Measurements from ENCODE around the gene DENND1C. TPM values are rescaled to one million over a fixed set of nuclear protein-coding genes. Genes with fewer than 3 reads are reported as not detected.

Gene DENND1C, protein sequence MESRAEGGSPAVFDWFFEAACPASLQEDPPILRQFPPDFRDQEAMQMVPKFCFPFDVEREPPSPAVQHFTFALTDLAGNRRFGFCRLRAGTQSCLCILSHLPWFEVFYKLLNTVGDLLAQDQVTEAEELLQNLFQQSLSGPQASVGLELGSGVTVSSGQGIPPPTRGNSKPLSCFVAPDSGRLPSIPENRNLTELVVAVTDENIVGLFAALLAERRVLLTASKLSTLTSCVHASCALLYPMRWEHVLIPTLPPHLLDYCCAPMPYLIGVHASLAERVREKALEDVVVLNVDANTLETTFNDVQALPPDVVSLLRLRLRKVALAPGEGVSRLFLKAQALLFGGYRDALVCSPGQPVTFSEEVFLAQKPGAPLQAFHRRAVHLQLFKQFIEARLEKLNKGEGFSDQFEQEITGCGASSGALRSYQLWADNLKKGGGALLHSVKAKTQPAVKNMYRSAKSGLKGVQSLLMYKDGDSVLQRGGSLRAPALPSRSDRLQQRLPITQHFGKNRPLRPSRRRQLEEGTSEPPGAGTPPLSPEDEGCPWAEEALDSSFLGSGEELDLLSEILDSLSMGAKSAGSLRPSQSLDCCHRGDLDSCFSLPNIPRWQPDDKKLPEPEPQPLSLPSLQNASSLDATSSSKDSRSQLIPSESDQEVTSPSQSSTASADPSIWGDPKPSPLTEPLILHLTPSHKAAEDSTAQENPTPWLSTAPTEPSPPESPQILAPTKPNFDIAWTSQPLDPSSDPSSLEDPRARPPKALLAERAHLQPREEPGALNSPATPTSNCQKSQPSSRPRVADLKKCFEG
- 23.9 TPM for total RNA-seq

DNA sequence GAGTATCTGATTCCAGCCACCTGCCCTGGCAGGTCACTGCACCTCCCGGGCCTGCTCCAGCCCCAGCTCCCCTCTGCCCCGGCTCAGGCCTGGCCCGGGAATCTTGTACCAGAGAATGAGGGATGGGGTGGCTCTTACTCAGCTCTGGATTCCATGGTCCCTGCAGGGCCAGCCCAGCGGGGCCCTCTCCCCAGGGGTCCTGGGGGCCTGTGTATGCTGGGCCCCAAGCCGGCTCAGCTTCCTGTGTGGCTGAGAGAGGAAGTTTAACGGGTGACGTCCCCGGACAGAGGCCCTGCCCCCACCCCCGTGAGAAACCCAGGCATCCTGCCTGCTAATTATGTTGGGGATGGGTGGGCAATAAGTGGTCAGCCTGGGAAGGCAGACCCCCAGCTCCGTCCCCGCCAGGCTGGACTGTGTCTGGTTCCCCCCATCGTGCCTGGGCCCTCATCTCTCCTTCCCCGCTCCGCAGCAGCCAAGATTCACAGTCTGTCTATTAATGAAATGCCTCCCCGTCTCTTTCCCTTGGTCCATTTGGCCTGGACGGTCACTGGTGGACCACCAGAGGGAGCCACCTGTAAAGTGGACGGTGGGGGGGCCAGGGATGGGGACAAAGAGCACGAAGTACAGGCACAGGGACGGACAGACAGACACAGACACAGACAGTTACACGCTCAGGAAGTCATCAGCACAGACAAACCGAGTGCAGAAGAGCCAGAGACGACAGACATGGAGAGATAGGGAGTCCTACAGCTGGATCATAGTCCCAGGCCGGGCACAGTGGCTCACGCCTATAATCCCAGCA, at the start of gene DENND1C:
Gene DENND1C, minus strand, starts transcription at position 247 of the 802 bp plus-strand sequence. Its CDS starts 92 bp downstream, at position 155.
- Histone ChIP-seq H3K27me3 (ENCODE audit: insufficient read depth, low read length) (no peaks in the 10 kb centered on the region), H3K9me3 (ENCODE audit: low read depth, low read length) (no peaks in the 10 kb centered on the region), H3K4me3 (ENCODE audit: low read length) (peak within 1 kb of the TSS; percentile 72), H3K4me1 (ENCODE audit: insufficient read depth, low read length) (peaks cover 31% of the 10 kb centered on the region)

- Histone ChIP-seq H3K4me3 (ENCODE audit: low read length) (peak within 1 kb of the TSS; percentile 28), H3K27me3 (ENCODE audit: insufficient read depth, low read length) (peaks cover 22% of the 10 kb centered on the region), H3K9me3 (ENCODE audit: low read depth, low read length) (no peaks in the 10 kb centered on the region), H3K4me1 (ENCODE audit: insufficient read depth, low read length) (peaks cover 48% of the 10 kb centered on the region)
Observed at GRCh38 chr19:6530386-6531162, 49.0 kb upstream of the DENND1C start, which contains the start of gene TNFSF9. TSS of gene TNFSF9 (plus strand) at chr19:6531026. CDS start at chr19:6531037, 11 bp downstream.

DNA sequence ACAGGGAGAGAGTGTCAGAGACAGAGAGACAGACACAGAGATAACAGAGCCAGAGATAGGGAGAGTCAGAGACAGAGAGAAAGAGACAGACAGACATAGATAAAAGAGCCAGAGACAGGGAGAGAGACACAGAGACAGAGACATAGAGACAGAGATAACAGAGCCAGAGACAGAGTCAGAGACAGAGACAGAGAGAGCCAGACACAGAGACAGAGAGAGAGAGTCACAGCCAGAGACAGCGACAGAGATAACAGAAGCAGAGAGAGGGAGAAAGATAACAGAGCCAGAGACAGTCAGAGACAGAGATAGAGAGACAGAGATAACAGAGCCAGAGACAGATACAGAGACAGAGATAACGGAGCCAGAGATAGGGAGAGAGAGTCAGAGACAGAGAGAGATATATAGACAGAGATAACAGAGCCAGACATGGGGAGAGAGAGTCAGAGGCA, 48.4 kb upstream of the DENND1C start:
- Histone ChIP-seq H3K4me1 (ENCODE audit: insufficient read depth, low read length) (peaks cover 48% of the 10 kb centered on the region), H3K4me3 (ENCODE audit: low read length) (no peak overlapping the region), H3K27me3 (ENCODE audit: insufficient read depth, low read length) (peaks cover 22% of the 10 kb centered on the region), H3K9me3 (ENCODE audit: low read depth, low read length) (no peaks in the 10 kb centered on the region)

GRCh38 chr19:6529351-6529750, 47.8 kb upstream of the DENND1C start:
- Histone ChIP-seq H3K27me3 (ENCODE audit: insufficient read depth, low read length) (peaks cover 22% of the 10 kb centered on the region), H3K9me3 (ENCODE audit: low read depth, low read length) (no peaks in the 10 kb centered on the region), H3K4me1 (ENCODE audit: insufficient read depth, low read length) (peaks cover 48% of the 10 kb centered on the region), H3K4me3 (ENCODE audit: low read length) (no peak overlapping the region)

GRCh38 chr19:6528544-6529121, 47.0 kb upstream of the DENND1C start:
- H3K4me3 ChIP-seq (ENCODE audit: low read length): no peak overlapping the region
- H3K27me3 ChIP-seq (ENCODE audit: insufficient read depth, low read length): peaks cover 22% of the 10 kb centered on the region
- H3K4me1 ChIP-seq (ENCODE audit: insufficient read depth, low read length): peaks cover 48% of the 10 kb centered on the region
- no peaks in the 10 kb centered on the region for H3K9me3 ChIP-seq (ENCODE audit: low read depth, low read length)

DNA sequence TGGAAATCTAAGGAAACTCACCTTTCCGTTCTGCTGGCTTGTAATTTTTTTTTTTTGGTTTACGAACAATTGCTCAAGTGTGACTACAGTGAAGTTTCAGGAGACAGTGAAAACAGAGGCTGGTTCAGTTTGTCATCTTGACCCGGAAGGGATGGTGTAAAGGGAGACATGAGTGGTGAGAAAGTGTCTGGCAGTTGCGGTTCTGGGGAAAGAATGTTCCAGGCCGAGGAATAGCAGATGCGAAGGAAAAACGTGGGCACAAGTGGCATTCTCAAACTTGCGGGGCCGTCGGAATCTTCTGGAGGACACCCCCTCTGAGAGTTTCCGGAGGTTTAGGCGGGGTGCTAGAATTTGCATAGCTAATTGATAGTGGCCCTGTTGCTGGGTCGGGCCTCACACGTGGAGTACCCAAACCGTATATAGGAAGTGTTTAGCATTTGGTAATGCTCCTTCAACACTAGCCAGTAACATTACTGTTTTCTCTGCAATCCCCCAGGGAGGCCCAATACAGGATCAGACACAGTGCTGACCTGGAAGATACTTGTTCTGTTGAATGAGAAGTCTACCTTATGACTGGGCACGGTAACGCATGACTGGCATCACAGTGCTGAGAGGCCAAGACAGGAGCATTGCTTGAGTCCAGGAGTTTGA, 46.4 kb upstream of the DENND1C start:
- peaks cover 48% of the 10 kb centered on the region for H3K4me1 ChIP-seq (ENCODE audit: insufficient read depth, low read length)
- no peaks in the 10 kb centered on the region for H3K9me3 ChIP-seq (ENCODE audit: low read depth, low read length)
- no peak overlapping the region for H3K4me3 ChIP-seq (ENCODE audit: low read length)
- peaks cover 22% of the 10 kb centered on the region for H3K27me3 ChIP-seq (ENCODE audit: insufficient read depth, low read length)

DNA sequence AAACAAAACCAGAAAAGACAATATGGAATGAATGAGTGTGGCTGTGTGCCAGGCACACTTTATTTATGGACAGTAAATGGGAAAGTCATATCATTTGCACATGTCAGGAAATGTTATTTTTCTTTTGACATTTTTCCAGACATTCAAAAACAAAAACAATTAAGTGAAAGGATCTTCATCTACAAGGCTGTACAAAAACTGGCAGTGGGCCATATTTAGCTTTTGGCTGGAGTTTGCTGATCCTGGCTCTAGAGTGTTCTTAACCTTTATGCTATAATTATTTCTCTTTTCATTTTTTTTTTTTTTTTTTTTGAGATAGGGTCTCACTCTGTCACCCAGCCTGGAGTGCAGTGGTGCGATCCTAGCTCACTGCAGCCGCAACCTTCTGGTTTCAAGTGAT, 42.7 kb upstream of the DENND1C start:
- Histone ChIP-seq H3K4me3 (ENCODE audit: low read length) (no peak overlapping the region), H3K4me1 (ENCODE audit: insufficient read depth, low read length) (peaks cover 26% of the 10 kb centered on the region), H3K27me3 (ENCODE audit: insufficient read depth, low read length) (no peaks in the 10 kb centered on the region), H3K9me3 (ENCODE audit: low read depth, low read length) (no peaks in the 10 kb centered on the region)

DNA sequence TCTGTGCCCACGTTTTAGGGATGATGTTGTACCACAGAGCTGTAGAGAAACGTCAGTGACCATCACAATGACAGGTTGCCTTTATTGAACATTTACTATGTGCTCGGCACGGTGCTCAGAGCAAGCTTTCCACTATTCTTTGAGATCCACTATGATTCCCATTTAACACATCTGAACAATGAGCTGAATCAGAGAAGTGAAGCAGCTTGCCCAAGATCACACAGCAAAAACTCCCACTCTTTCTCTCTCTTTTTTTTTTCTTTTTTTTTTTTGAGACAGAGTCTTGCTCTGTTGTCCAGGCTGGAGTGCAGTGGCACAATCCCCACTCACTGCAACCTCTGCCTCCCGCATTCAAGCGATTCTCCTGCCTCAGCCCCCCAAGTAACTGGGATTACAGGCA, 41.1 kb upstream of the DENND1C start:
- Histone ChIP-seq H3K4me3 (ENCODE audit: low read length) (no peak overlapping the region), H3K9me3 (ENCODE audit: low read depth, low read length) (no peaks in the 10 kb centered on the region), H3K4me1 (ENCODE audit: insufficient read depth, low read length) (peaks cover 25% of the 10 kb centered on the region), H3K27me3 (ENCODE audit: insufficient read depth, low read length) (no peaks in the 10 kb centered on the region)

DNA sequence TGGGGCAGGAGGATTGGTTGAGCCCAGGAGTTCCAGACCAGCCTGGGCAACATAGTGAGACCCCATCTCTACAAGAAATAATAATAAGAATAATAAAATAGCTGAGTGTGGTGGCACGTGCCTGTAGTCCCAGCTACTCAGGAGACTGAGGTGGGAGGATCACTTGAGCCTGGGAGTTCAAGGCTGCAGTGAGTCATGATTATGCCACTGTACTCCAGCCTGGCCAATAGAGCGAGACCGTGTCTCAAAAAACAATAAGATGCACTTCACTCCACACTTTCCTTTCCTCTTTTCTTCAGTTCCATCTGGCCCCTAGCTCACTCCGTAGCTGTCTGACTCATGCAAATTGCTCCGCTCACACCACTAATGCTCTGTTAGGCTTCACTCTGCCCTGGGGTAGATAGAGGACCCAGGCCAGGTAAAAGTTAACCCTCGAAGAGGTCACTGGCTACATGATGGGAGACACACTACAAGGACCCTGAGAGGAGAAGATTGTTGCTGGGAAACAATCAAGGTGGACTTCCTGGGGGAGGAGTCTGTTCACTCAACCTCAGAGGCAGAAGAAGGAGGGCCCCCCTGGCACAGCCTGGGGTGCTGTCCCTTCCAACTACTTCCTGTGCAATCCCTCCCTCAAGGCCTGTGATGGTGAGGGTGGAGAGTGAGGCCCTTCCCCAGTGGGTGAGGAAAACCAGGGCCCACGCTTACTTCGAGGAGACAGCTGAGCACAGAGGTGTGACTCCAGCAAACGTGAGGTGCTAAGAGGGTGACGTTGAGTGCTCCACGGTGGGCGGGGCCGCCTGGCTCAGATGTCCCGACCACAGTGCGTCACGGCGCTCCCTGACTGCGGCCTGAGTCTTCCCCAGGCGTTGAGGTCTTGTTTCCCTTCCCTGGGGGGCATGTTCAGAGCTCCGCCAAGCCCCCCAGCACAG, 40.4 kb upstream of the DENND1C start:
- H3K4me1 ChIP-seq (ENCODE audit: insufficient read depth, low read length): peaks cover 32% of the 10 kb centered on the region
- no peaks in the 10 kb centered on the region for H3K9me3 ChIP-seq (ENCODE audit: low read depth, low read length)
- no peak overlapping the region for H3K4me3 ChIP-seq (ENCODE audit: low read length)
- no peaks in the 10 kb centered on the region for H3K27me3 ChIP-seq (ENCODE audit: insufficient read depth, low read length)

DNA sequence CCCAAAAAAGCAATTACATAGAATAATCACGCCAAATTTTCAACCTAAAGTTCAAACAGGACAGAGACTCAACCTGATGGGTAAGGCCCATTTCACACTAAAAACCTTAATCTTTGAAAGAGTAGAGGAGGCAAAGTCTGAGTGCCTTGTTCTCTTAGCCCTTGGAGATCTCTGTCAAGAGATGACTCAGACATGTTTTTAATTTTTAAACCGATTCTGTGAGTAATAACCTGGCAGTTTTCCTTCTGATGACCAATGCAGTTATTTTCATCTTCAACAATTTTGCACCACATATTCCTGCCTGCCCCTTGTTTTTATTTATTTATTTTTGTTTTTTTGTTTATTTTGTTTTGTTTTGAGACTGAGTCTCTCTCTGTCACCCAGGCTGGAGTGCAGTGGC, 37.7 kb upstream of the DENND1C start:
- peaks cover 39% of the 10 kb centered on the region for H3K4me1 ChIP-seq (ENCODE audit: insufficient read depth, low read length)
- no peaks in the 10 kb centered on the region for H3K27me3 ChIP-seq (ENCODE audit: insufficient read depth, low read length)
- H3K4me3 ChIP-seq (ENCODE audit: low read length): no peak overlapping the region

DNA sequence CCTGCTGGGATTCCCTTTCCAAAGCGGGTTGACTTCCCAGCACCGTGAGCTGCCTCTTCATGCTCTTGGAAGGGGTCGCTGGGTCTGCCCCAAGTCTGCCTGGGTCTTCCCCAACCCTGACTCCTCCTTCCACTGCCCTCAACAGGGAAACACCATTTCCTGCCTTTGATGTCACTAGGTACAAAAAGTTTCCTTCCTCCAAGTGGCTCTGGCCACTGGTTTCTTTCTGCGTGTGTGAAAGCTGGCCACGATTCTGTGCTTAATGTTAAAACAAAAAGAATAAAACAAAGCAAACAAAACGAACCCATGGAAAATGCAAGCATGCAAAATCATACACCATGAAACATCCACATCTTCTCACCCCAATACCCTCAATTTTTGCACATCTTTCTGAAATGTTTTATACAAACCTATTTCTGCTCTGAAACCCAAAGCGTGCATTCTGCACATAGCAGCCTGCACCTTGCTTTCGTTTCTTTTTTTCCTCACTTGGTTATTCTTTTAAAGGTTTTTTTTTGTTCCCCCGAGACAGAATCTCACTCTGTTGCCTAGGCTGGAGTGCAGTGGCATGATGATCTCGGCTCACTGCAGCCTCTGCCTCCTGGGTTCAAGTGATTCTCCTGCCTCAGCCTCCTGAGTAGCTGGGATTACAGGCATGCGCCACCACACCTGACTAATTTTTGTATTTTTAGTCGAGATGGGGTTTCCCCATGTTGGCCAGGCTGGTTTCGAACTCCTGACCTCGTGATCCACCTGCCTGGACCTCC, 36.7 kb upstream of the DENND1C start:
- Histone ChIP-seq H3K4me3 (ENCODE audit: low read length) (no peak overlapping the region), H3K27me3 (ENCODE audit: insufficient read depth, low read length) (no peaks in the 10 kb centered on the region), H3K9me3 (ENCODE audit: low read depth, low read length) (no peaks in the 10 kb centered on the region), H3K4me1 (ENCODE audit: insufficient read depth, low read length) (peaks cover 39% of the 10 kb centered on the region)

More for the DNA sequence above, 37.7 kb upstream of the DENND1C start:
- no peaks in the 10 kb centered on the region for H3K9me3 ChIP-seq (ENCODE audit: low read depth, low read length)

DNA sequence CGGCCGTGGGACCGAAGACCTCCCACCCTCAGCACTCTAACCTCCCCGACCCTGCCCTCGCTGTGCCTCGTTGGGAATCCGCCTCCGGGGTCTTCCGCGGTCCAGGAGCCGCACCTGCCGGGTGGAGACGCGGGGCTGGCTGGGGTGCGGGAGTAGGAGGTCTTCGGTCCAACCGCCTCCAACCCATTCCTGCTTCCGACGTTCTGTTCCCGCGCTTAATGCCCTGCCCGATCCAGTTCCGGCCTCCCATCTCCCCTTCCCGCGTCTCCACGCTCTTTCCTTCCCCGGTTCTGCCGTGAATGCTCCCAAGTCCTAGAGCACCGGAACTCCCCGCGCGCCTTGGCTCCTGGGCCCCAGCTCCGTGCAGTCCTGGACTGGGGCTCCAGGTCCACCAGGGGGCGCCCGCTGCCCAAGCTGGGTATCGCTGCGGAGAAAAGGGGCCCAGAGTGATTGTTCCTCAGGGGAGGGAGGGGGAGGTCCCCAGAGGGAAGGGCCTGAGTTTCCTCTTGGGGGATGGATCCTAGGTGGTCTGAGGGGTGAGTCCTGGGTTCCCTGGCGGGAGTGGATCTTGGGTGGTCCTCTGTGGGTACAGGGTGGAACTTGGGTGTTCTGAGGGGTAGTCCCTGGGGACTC, 35.2 kb upstream of the DENND1C start:
- Histone ChIP-seq H3K4me1 (ENCODE audit: insufficient read depth, low read length) (peaks cover 29% of the 10 kb centered on the region), H3K27me3 (ENCODE audit: insufficient read depth, low read length) (no peaks in the 10 kb centered on the region), H3K4me3 (ENCODE audit: low read length) (peak overlapping the region; percentile 52), H3K9me3 (ENCODE audit: low read depth, low read length) (no peaks in the 10 kb centered on the region)

All from mononuclear cell (primary cell).